COR-L47 (cell line): ENCODE results near the gene MEOX2.

Source experiments
- DNase-seq: peaks from one replicate; lab custom pipeline; 2025; lab: John Stamatoyannopoulos, UW

The MEOX2 gene

GRCh38 chr7:15686295-15686956, at the start of gene MEOX2:
MEOX2 (minus strand) TSS chr7:15686683; CDS start chr7:15686402, 281 bp downstream.
- no peak for DNase-seq

GRCh38 chr7:15729746-15730145, 43.3 kb upstream of the MEOX2 start:
- DNase-seq = no peak

- no peak for DNase-seq
Observed at GRCh38 chr7:15725051-15725450, 38.6 kb upstream of the MEOX2 start.

GRCh38 chr7:15723841-15724240, 37.4 kb upstream of the MEOX2 start:
- DNase-seq = no peak

- no peak for DNase-seq
Observed at GRCh38 chr7:15720849-15721471, 34.5 kb upstream of the MEOX2 start.

- DNase-seq = no peak
Observed at GRCh38 chr7:15719311-15719710, 32.8 kb upstream of the MEOX2 start.

- no peak for DNase-seq
Observed at GRCh38 chr7:15715435-15715834, 29.0 kb upstream of the MEOX2 start.

GRCh38 chr7:15709978-15710377, 23.5 kb upstream of the MEOX2 start:
- no peak for DNase-seq

- DNase-seq = no peak
Observed at GRCh38 chr7:15707570-15707969, 21.1 kb upstream of the MEOX2 start.

- DNase-seq = no peak
Observed at GRCh38 chr7:15703732-15704131, 17.2 kb upstream of the MEOX2 start.

GRCh38 chr7:15692501-15693020, 6.1 kb upstream of the MEOX2 start:
- DNase-seq = no peak

- no peak for DNase-seq
Observed at GRCh38 chr7:15688911-15689310, 2.4 kb upstream of the MEOX2 start.

GRCh38 chr7:15688279-15688626, 1.8 kb upstream of the MEOX2 start:
- DNase-seq = no peak

- no peak for DNase-seq
Observed at GRCh38 chr7:15687546-15688278, 1.2 kb upstream of the MEOX2 start.

- no peak for DNase-seq
Observed at GRCh38 chr7:15686957-15687545, 568 bp upstream of the MEOX2 start.

- DNase-seq = peak; percentile 57
Observed at GRCh38 chr7:15685358-15686294, 857 bp downstream of the MEOX2 start.

- DNase-seq = no peak
Observed at GRCh38 chr7:15684871-15685270, 1.6 kb downstream of the MEOX2 start.

- DNase-seq = no peak
Observed at GRCh38 chr7:15684111-15684800, 2.2 kb downstream of the MEOX2 start.

- no peak for DNase-seq
Observed at GRCh38 chr7:15682751-15683245, 3.7 kb downstream of the MEOX2 start.

- DNase-seq = no peak
Observed at GRCh38 chr7:15682111-15682510, 4.4 kb downstream of the MEOX2 start.

GRCh38 chr7:15681631-15682030, 4.9 kb downstream of the MEOX2 start:
- no peak for DNase-seq
